GM11168 (cell line): ENCODE results near the gene NEDD9.

Source experiments
- in situ Hi-C: fragments of 300-500 bp; cut with MboI; formaldehyde crosslinking; loops from one replicate; pipeline ENCODE4 v1.12.0; 2022; ENCODE audit warnings: low sequenced_read_pairs; ENCODE audit not compliant: unreplicated experiment

The NEDD9 gene

DNA sequence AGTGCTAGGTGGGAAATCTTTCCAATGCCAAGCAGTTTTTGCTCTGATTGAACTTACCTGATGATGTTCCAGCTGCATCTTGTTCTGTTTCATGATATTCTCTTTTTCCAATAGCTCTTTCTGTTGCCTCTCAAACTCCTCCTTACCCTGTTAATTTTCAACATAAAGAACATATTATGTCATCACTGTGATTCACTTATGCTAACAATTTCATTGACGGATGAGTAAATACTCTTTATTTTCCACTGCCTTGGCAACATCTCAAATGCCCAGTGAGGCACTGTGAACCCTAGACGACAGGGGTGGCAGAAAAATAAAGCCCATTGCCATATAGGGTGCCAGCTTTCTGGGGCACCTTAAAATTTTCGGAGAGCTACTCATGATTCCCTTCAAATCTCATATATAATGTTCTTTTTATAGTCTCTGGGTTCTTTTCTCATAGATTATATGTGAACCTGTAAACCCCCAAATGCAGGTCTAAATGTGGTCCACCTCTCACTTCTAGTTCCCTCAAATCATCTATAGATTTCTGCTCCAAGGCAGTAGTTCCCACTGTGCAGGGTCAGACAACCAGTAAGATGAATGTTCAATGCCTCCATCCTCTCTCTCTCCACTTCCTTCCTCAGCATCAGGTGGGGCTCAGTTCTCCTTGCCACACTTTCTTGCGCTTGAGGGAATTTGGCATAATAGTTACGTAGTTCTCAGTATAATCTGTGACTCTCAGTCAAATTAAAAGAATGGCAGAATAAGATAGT is 44.1 kb downstream of the NEDD9 start:
- in situ Hi-C loops, result no loop called here

DNA sequence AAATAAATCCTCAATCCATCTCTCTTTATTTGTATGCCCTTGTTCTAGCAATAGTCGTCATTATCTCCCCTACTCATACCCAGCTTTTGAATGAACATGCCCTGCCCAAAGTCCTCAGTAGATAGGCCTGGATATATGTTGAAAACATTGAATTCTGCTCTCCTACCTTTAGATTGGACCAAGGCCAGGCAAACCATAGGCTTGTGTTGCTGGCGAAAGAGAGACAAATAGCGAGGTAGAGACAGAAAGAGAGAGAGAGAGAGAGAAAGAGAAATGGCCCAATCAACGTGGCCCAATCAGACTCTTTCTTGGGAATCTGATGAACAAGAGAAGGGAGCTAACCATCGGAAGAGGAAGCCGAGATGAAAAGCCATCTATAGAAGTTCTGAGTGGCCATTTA is 45.2 kb downstream of the NEDD9 start:
- in situ Hi-C loops, result no loop called here

DNA sequence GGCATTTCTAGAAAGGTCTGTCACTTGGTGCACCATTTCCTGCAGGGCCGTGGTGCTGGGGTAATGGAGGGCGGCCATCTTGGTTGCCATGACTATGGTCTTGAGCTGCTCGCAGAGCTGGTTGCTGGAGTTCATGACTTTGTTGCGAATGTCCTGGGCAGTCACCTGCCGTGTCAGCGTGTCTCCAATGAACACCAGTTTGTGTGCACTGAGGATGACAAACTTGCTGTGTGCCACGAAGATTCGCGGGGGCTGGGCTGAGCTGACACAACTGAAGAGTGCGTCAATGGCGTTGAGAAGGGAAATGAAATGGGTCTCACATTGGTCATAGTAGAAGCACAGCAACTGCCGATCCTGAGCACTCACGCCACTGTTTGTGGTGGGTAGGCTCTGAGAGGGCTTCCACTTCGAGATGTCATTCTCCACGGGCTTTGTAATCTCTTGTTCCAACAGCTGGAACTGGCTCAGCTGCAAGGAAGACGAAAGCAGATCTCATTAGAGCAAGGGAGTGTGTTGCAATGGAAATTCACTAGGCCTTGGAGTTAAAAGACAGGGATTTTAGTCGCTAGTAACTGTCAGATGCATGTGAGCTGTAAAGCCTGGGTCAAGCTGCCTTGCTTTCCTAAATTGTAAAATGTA is 47.1 kb downstream of the NEDD9 start:
- in situ Hi-C loops, result no loop called here

GRCh38 chr6:11183761-11184362 is 48.6 kb downstream of the NEDD9 start:
- in situ Hi-C loops, result no loop called here

DNA sequence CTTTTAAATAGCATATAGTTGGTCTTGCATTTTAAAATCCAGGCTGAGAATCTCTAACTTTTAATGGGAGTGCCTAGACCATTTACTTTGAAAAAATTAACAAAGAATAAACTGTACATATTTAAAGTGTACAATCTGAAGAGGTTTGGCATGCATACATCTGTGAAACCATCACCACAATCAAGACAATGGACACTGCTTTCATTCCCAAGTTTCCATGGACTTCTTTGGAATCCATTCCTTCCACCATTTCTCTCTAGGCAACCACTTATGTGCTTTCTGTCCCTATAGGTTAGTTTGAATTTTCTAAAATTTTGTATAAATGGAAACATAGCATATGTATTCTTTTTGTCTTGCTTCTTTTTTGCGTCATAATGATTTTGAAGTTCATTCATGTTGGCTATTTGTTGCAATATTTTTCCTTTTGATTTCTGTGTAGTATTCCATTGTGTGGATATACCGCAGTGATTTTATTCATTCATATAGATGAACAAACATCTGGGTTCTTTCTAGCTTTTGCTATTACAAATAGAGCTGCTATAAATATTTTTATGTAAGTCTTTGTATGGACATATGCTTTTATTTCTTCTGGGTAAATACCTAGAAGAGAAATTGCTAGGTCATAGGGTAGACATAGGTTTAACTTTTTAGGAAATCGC is 50.9 kb downstream of the NEDD9 start:
- in situ Hi-C loops, result no loop called here

DNA sequence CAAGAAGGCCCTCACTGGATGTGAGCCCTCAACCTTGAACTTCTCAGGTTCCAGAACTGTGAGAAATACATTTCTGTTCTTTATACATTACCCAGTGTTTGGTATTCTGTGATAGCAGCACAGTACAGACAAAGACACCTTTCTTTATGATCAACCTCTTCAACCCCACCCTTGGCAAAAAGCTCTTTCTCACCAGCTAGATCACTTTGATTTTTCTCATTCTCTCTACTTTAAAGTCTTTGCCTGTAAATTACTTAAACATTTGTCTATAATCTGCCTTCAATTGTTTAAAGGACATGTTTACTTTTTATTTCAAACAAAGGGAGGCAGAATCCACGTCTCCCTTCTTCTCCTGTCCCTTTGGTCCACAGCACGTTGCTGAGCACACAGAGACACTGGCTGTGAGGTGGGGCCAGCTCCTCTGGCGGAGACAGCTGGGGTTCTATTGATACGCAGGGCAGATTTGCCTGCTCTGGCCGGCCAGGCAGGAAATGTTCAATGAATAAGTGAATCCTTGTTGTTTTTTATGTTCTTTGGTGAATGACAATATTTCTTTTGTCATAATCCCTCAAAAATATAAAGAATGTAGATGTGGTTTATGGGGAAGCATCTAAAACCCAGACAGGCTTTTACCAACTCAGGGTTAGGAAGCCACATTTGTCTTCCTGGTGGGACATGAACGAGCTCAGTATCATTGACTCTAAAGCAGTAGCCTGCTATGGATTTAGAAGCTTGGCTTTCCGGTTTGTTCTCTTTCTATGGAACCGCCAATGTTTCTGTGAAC is 52.9 kb downstream of the NEDD9 start:
- in situ Hi-C loops, result no loop called here

DNA sequence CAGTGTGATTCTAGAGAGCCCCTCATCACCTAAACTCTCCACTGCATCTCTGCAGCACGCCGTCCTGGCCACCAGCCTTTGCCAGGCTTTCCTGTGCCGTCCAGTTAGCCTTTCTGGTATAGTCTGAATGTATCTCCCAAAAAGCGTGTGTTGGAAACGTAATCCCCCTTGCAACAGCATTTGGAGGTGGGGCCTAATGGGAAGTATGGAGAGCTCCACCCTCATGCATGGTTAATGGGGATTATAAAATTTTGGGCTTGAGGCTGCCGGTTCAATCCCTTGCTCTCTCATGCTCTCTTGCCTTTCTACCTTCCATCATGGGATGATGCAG is 53.4 kb downstream of the NEDD9 start:
- in situ Hi-C loops, result no loop called here

DNA sequence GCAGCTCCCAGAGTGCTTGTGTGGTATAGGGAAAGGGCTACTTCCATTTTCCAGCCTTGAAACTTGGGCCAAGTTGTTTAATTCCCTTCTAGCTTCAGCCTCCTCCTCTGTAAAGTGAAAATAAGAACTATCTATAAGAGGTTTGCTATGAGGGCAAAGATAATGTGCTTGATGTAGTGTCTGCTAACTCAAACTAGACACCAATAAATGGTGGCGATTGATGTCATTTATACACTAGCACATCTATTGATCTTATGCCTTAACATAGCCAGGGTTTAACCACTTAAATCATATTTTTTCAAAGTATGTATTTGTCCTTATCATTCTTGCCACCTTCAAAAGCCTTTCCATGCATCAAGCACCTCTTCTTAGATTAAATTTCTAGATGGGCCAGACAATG is 55.2 kb downstream of the NEDD9 start:
- in situ Hi-C loops, result no loop called here

DNA sequence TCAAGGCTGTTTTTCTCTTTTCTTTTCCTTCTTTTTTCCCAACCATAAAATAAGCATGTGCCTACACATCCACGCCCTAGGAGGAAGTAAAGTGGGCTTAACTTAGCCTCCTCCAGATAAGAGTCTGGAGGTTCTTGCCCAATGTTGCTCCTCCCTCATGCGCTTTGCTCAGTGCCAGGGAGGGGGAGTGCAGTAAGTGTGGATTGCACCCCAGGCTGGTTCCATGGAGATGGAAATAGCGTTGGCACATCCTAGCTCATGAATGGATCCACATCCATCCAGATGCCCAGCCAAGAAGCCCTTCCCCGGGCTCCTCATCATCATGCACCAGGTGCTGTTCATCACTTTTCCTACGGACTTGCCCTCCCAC is 58.2 kb downstream of the NEDD9 start:
- in situ Hi-C loops, result no loop called here

GRCh38 chr6:11172501-11173327 is 59.8 kb downstream of the NEDD9 start:
- in situ Hi-C loops, result no loop called here

DNA sequence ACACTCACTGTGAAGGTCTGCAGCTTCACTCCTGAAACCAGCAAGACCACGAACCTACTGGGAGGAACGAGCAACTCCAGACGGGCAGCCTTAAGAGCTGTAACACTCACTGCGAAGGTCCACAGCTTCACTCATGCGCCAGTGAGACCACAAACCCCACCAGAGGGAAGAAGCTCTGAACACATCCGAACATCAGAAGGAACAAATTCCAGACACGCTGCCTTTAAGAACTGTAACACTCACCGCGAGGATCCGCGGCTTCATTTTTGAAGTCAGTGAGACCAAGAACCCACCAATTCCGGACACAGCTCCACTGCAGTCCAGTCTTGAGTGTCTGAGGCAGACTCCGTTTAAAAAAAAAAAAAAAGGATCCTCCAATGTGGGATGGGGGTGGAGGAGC is 60.5 kb downstream of the NEDD9 start:
- in situ Hi-C loops, result no loop called here

- in situ Hi-C loops, result loop anchor here (5.0 kb wide), 1 partner anchor 329 kb away; no protein-coding TSS in a partner anchor
These were observed 64.3 kb downstream of the NEDD9 start for GRCh38 chr6:11168091-11168635.

DNA sequence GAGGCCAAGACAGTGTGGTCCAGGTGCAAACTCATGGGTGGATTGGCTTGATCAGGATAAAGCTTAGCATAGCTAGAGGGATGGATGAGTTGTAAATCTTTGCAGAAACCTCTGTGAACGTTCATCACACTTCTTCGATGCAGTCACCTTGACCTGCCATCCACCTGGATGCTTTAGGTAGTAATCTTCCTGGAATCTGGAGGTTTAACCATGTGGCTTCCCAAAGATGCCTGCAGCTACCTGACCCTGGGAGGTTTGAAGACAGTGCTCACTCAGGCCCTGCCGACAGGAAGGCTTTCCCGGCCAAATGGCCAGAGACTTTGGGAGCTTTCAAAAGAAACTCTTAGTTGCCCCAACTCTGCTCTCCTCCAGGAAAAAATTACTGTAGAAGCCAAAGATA is 65.5 kb downstream of the NEDD9 start:
- in situ Hi-C loops, result loop anchor here (5.0 kb wide), 1 partner anchor 330 kb away; no protein-coding TSS in a partner anchor

GRCh38 chr6:11164717-11165646 is 67.5 kb downstream of the NEDD9 start:
- in situ Hi-C loops, result loop anchor here (5.0 kb wide), 1 partner anchor 332 kb away; no protein-coding TSS in a partner anchor

- in situ Hi-C loops, result no loop called here
These were observed 68.5 kb downstream of the NEDD9 start for GRCh38 chr6:11163932-11164331.

DNA sequence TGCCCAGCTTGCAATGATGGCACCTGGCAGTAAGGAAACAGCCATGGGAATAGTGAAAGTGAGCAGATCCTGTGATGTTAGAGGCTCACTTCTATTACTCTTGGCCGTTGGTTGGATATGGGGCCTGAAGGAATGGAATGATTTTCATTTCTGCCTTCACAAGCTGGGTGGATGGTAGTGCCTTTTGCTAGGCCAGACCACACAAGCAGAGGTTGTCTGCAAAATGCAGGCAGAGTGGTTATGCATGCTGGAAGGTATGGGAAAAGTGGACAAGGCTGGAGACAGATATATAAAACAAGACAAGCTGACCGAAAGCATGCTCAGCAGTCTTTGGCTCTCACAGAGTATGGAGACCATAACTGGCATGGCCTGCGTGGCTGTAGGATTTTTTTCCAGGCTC is 70.2 kb downstream of the NEDD9 start:
- in situ Hi-C loops, result no loop called here

- in situ Hi-C loops, result no loop called here
These were observed 71.2 kb downstream of the NEDD9 start for GRCh38 chr6:11161031-11161956.
